Central memory CD8-positive, alpha-beta T cell (primary cell): ENCODE data around the gene HHAT.

ENCODE experiments used
- ATAC-seq: fragments of 150-1000 bp; cut with Tn5 transposase; replicated peaks from 2 replicates; pipeline ENCODE4 v1.10.0; 2022; ENCODE audit warnings: mild to moderate bottlenecking, moderate FRiP score, moderate number of reproducible peaks; ENCODE audit not compliant: poor library complexity, severe bottlenecking; ENCODE audit errors: extremely low read depth
- DNase-seq, 2 donors: peaks; one replicate each; pipeline ENCODE4 v3.0.0; 2021; ENCODE audit warnings: low spot score in 2 of 2
- H3K27ac Mint-ChIP-seq: one replicate; pipeline ENCODE4 v1.8.0; 2022; ENCODE audit warnings: low read depth, mild to moderate bottlenecking, moderate library complexity, mixed read lengths
- H3K27me3 Mint-ChIP-seq: one replicate; pipeline ENCODE4 v1.8.0; 2022; ENCODE audit warnings: mixed read lengths
- H3K36me3 Mint-ChIP-seq: one replicate; pipeline ENCODE4 v1.8.0; 2022; ENCODE audit warnings: mild to moderate bottlenecking, moderate library complexity, mixed read lengths; ENCODE audit not compliant: insufficient read depth
- H3K4me1 Mint-ChIP-seq: one replicate; pipeline ENCODE4 v1.8.0; 2022; ENCODE audit warnings: mixed read lengths
- H3K4me3 Mint-ChIP-seq: one replicate; pipeline ENCODE4 v1.8.0; 2022; ENCODE audit warnings: mild to moderate bottlenecking, moderate library complexity, mixed read lengths
- H3K9me3 Mint-ChIP-seq: one replicate; pipeline ENCODE4 v1.8.0; 2022; ENCODE audit warnings: mixed read lengths

HHAT gene

DNA sequence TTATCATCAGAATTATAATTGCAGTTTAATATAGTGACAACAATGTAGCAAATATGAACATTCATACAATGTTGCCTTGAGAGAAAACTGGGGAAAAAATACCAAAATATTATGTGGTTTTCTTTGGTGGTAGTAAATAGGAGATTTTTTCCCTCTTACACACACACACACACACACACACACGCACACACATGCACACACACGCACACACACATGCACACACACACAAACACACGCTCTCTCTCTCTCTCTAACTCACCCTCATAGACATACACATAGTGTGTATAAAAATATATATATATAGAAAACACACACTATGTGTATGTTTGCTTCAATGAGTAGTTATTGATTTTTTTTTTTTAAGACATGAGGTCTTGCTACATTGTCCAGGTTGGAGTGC is 211.6 kb downstream of the HHAT start:
- no peak for DNase-seq
- ATAC-seq, result no peak
- Mint-ChIP-seq H3K4me1 (no peaks in the 10 kb centered on the region), H3K4me3 (no peak overlapping the region), H3K27me3 (no peaks in the 10 kb centered on the region), H3K9me3 (no peaks in the 10 kb centered on the region), H3K27ac (no peak overlapping the region), H3K36me3 (peaks cover 1% of the 10 kb centered on the region)

- no peak overlapping the region for H3K4me3 Mint-ChIP-seq
- no peak overlapping the region for H3K27ac Mint-ChIP-seq
These were observed 213.1 kb downstream of the HHAT start for GRCh38 chr1:210541680-210542358.

DNA sequence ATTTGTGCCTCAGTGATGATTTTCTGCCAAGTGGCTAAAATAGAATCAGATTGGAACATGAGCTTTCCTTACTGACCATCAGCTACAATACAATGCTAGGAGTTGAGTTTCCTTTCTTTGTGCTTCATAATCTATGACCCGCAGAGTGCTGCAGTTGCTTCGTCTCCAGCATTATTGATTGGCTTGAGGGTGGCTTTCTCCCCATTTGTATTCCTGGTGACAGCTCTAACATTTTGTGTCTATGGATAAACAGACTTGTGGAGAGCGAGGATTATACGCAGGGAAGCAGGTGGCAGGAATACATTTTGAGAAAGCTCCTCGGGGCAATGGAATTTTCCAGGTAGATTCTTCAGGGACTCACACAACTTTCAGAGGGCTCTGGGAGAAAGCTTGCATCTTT is 223.2 kb downstream of the HHAT start:
- Mint-ChIP-seq H3K27me3 (no peaks in the 10 kb centered on the region), H3K9me3 (no peaks in the 10 kb centered on the region)

More at GRCh38 chr1:210541680-210542358, 213.1 kb downstream of the HHAT start:
- peaks cover 1% of the 10 kb centered on the region for H3K36me3 Mint-ChIP-seq
- H3K4me1 Mint-ChIP-seq, result no peaks in the 10 kb centered on the region
- H3K27me3 Mint-ChIP-seq, result no peaks in the 10 kb centered on the region
- ATAC-seq (no peak), DNase-seq (no peak)
- no peaks in the 10 kb centered on the region for H3K9me3 Mint-ChIP-seq

DNA sequence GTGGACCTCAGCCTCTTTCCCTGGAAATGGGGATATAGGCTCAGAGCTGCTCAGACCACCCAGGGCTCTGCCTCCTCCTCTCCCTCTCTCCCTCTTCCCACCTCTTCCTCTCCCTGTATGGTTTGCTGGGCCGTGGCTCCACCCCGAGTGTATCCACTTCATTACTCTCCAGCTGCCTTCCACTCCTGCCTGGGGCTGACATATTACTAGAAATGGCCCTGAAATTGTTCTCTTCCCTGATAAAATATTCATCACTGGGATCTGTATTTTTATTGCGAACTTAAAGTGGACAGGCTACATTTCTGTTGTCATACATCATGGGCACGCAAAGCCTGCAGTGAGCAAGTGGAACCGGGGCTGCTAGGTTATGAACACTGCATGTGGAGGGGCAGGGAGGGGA is 225.0 kb downstream of the HHAT start:
- no peak overlapping the region for H3K4me3 Mint-ChIP-seq
- ATAC-seq, result no peak
- no peak overlapping the region for H3K27ac Mint-ChIP-seq
- H3K4me1 Mint-ChIP-seq, result peaks cover 11% of the 10 kb centered on the region
- no peaks in the 10 kb centered on the region for H3K27me3 Mint-ChIP-seq
- H3K36me3 Mint-ChIP-seq, result no peaks in the 10 kb centered on the region
- H3K9me3 Mint-ChIP-seq, result no peaks in the 10 kb centered on the region
- DNase-seq, result no peak

More for the DNA sequence above, 223.2 kb downstream of the HHAT start:
- no peak for DNase-seq
- Mint-ChIP-seq H3K36me3 (no peaks in the 10 kb centered on the region), H3K4me3 (no peak overlapping the region), H3K4me1 (peaks cover 1% of the 10 kb centered on the region), H3K27ac (no peak overlapping the region)
- ATAC-seq, result no peak

- no peak for DNase-seq
- Mint-ChIP-seq H3K36me3 (no peaks in the 10 kb centered on the region), H3K4me1 (peaks cover 11% of the 10 kb centered on the region), H3K27ac (no peak overlapping the region), H3K9me3 (no peaks in the 10 kb centered on the region), H3K27me3 (no peaks in the 10 kb centered on the region), H3K4me3 (no peak overlapping the region)
- ATAC-seq, result no peak
These were observed 225.7 kb downstream of the HHAT start for GRCh38 chr1:210554382-210554781.

DNA sequence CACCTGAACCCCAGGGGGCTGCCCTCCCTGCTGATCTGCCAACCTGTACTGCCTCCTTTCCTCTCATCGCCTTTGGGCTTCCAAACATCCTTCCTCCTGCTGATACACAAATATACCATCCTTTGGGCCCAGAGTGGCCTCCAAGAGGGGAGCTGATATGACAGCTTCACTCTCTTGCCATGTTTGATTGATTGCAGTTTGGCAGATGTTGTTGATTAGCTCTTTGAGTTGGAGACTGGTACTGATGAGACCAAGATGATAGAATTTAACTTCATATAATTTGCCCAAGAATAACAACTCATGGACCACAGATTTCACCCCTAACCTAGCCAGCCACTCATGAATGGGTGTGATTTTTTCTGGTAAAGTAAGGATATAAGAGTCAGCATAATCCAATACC is 227.8 kb downstream of the HHAT start:
- H3K27me3 Mint-ChIP-seq, result no peaks in the 10 kb centered on the region
- ATAC-seq, result no peak
- H3K4me1 Mint-ChIP-seq, result peaks cover 11% of the 10 kb centered on the region
- H3K9me3 Mint-ChIP-seq, result no peaks in the 10 kb centered on the region
- no peaks in the 10 kb centered on the region for H3K36me3 Mint-ChIP-seq
- no peak for DNase-seq
- no peak overlapping the region for H3K4me3 Mint-ChIP-seq
- no peak overlapping the region for H3K27ac Mint-ChIP-seq

GRCh38 chr1:210557426-210558077 is 228.8 kb downstream of the HHAT start:
- H3K9me3 Mint-ChIP-seq, result no peaks in the 10 kb centered on the region
- H3K27ac Mint-ChIP-seq, result no peak overlapping the region
- ATAC-seq (no peak), DNase-seq (no peak)
- peaks cover 11% of the 10 kb centered on the region for H3K4me1 Mint-ChIP-seq
- no peaks in the 10 kb centered on the region for H3K27me3 Mint-ChIP-seq
- no peaks in the 10 kb centered on the region for H3K36me3 Mint-ChIP-seq
- H3K4me3 Mint-ChIP-seq, result no peak overlapping the region

DNA sequence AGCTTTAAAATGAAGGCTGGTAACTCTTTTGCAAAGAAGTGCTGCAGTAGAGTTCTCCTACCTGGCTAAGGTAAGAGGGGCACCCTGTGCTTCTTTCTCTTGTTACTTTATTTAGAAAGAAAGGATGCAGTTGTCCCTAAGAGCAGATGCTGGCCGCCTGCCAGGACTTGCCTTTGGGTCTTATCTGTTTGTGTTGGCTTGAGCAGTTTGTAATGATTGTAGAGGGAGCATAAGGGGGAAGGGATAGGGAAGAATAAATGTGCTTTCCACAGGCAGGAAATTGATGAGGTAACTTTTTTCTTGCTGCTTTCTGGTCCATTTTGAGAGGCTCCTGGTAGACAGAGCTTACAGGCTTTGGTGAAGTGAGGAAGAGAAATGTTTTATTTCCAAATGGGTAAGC is 229.6 kb downstream of the HHAT start:
- H3K4me1 Mint-ChIP-seq, result peaks cover 11% of the 10 kb centered on the region
- no peaks in the 10 kb centered on the region for H3K27me3 Mint-ChIP-seq
- H3K27ac Mint-ChIP-seq, result no peak overlapping the region
- DNase-seq, result no peak
- H3K36me3 Mint-ChIP-seq, result no peaks in the 10 kb centered on the region
- H3K4me3 Mint-ChIP-seq, result no peak overlapping the region
- no peak for ATAC-seq
- no peaks in the 10 kb centered on the region for H3K9me3 Mint-ChIP-seq

DNA sequence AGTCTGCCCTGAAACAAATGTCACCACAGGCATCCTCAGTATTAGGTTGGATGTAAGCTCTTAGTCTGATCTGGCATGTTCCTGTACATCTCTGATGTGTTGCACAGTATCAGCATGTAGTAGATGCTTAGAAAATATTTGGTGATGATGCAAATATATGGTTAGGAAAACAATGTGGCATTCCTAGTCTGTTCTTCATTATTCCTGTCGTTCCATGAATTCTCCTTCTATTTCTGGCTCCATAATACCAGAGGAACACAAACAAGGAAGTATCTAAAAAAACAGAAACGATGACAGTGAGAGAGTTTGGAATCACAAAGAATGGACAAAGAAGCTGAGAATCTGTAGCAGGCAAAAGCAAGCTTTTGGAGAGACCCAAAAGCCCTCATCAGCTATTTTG is 236.6 kb downstream of the HHAT start:
- Mint-ChIP-seq H3K27ac (no peak overlapping the region), H3K4me3 (no peak overlapping the region), H3K4me1 (no peaks in the 10 kb centered on the region), H3K9me3 (no peaks in the 10 kb centered on the region), H3K36me3 (no peaks in the 10 kb centered on the region), H3K27me3 (no peaks in the 10 kb centered on the region)
- no peak for DNase-seq
- ATAC-seq, result no peak

DNA sequence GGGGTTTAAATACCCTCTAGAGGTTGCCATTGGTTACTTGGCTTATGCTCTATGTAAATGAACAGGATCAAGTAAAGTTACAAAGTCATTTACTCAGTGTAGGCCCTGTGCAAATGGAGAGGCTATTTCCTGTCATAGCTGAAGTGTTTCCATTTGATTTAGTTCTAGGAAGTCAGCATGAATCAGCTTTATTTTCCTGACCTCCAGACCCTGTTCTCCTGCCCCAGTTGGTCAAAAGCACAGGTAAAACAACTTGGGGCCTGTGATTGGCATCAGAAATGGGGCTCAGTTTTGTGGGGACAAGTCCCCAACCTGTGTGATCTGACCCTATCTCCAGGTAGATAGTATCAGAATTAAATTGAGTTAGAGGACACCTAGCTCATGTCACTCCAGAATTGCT is 239.9 kb downstream of the HHAT start:
- H3K4me1 Mint-ChIP-seq, result no peaks in the 10 kb centered on the region
- H3K36me3 Mint-ChIP-seq, result no peaks in the 10 kb centered on the region
- no peak for ATAC-seq
- no peaks in the 10 kb centered on the region for H3K27me3 Mint-ChIP-seq
- H3K27ac Mint-ChIP-seq, result no peak overlapping the region
- no peak overlapping the region for H3K4me3 Mint-ChIP-seq
- H3K9me3 Mint-ChIP-seq, result no peaks in the 10 kb centered on the region
- DNase-seq, result no peak

DNA sequence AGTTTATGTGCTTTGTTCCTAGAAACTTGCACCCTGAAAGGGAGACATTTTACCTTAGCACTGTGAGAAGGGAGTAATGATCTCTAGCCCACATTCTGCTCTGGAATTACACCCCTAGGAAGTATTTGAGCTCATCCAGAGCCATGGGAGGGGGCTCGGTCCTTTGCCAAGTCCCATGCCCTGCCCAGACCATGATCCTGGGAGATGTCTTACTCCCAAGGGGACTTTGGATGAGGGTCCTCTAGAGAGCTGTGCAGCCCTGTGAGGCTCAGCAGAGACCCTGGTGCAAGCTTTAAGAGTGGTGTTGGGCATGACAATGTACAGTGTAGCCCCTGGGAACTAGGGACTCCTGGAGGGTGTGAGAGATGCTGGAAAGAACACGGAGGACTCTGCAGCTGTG is 241.4 kb downstream of the HHAT start:
- DNase-seq (no peak), ATAC-seq (no peak)
- no peak overlapping the region for H3K27ac Mint-ChIP-seq

DNA sequence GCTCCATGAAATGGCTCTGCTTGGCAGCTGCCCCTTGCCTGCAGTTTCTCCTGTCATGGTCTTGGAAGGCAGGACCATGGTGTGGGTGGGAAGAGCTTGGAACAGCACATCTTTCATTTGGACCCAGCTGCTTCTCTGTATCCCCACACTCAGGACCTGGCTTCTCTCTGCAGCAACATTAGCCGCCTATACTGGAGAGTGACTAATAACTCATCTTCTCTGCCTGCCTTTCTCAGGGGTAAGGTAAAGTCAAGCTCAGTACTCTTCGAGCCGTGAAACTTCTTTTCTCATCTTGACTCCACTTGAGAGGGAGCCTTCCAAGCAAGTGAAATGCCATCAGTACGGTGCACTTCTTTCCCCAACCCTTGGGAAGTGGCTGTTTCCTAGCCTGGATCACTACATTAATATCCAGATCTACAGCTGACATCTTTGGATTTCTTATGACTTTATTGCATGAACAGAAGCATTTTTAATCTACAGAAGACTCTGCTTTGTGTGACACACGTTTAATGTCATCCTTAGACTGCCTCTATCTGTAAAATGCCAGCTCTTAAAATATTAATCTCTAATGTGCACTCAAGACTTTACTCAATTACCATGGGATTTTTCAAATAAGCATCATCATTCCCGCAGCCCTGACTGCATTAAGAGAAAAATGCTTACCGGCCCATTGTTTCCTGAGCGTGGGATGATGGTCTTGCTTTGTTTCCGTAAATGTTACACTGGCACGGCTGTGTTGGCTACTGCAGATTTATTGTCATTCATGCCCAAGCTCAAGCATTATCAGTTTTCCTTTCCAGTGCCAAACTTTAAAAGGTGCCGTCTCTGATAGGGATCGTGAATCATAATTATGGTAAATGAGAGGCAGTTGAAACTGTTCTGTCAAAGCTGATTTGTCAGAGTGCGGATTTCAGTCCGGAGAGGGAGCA is 242.9 kb downstream of the HHAT start:
- ATAC-seq, result no peak
- Mint-ChIP-seq H3K27ac (no peak overlapping the region), H3K4me3 (no peak overlapping the region), H3K4me1 (peaks cover 14% of the 10 kb centered on the region), H3K36me3 (peaks cover 4% of the 10 kb centered on the region), H3K9me3 (no peaks in the 10 kb centered on the region), H3K27me3 (no peaks in the 10 kb centered on the region)
- no peak for DNase-seq

More for the DNA sequence above, 241.4 kb downstream of the HHAT start:
- Mint-ChIP-seq H3K4me3 (no peak overlapping the region), H3K9me3 (no peaks in the 10 kb centered on the region), H3K36me3 (peaks cover 4% of the 10 kb centered on the region), H3K4me1 (peaks cover 7% of the 10 kb centered on the region), H3K27me3 (no peaks in the 10 kb centered on the region)
